WERI-Rb-1 (cell line): ENCODE data around the gene SDK2.

Experiments used
- DNase-seq: peaks from one replicate; pipeline ENCODE4 v3.0.0-alpha.2; 2020
- H3K27ac ChIP-seq: fragments of 250-450 bp; sonication (Bioruptor Pico); 2 replicates; pipeline ENCODE4 v1.5.1; 2020; ENCODE audit warnings: mild to moderate bottlenecking, moderate library complexity
- H3K27me3 ChIP-seq: fragments of 250-450 bp; sonication (Bioruptor Pico); 2 replicates; pipeline ENCODE4 v1.5.1; 2021; ENCODE audit warnings: mild to moderate bottlenecking, low read depth, moderate library complexity; ENCODE audit not compliant: insufficient read depth, severe bottlenecking
- H3K36me3 ChIP-seq: fragments of 250-450 bp; sonication (Bioruptor Pico); 2 replicates; pipeline ENCODE4 v1.5.1; 2020; ENCODE audit warnings: mild to moderate bottlenecking, moderate library complexity
- H3K4me3 ChIP-seq: 2 replicates; pipeline ENCODE4 v1.5.1; 2011; ENCODE audit warnings: low read depth, mild to moderate bottlenecking, control low read depth, low read length
- H3K9me3 ChIP-seq: fragments of 250-450 bp; sonication (Bioruptor Pico); 2 replicates; pipeline ENCODE4 v1.5.1; 2021; ENCODE audit warnings: mild to moderate bottlenecking, moderate library complexity; ENCODE audit not compliant: severe bottlenecking
- TF ChIP-seq, protein P1 (sequence below): IDR thresholded peaks from 2 replicates; pipeline ENCODE4 v1.5.1; 2011; ENCODE audit warnings: low read depth, mild to moderate bottlenecking, control low read depth, inconsistent platforms, low read length

Gene SDK2

DNA sequence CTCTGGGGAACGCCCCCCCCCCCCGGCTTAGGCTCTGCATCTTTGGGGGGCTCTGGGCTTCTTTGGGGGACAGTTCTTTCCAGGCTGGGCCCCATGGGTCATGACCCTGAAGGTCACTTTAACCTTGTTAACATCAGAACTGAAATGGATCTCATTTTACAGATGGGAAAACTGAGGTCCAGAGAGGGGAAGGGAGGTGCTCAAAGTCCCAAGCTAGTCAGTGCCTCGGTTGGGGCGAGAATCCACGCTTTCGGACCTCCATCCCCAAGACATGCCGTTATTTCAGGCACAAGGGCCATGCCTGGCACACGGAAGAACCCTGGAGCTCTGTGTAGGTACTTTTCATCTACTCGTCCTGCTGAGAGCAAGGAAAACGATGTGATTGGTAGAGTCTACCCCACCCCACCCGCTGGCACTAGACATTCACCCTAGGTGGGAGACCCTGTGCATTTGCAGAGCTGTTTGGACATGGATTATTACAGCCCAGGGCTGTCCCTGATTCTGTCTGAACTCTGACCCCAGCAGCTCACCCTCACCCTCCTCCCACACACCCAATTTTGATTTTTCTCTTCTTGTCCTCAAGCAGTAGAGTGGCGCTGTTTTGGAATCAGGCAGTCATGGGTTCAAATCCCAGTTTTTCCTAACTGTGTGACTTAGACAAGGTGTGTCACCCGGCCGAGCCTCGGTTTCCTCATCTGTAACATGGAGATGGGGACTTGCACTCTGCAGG lies 177.4 kb downstream of the SDK2 start:
- no peaks in the 10 kb centered on the region for H3K9me3 ChIP-seq
- no peak overlapping the region for H3K4me3 ChIP-seq
- H3K36me3 ChIP-seq: peaks cover 55% of the 10 kb centered on the region
- TF ChIP-seq, protein P1, sequence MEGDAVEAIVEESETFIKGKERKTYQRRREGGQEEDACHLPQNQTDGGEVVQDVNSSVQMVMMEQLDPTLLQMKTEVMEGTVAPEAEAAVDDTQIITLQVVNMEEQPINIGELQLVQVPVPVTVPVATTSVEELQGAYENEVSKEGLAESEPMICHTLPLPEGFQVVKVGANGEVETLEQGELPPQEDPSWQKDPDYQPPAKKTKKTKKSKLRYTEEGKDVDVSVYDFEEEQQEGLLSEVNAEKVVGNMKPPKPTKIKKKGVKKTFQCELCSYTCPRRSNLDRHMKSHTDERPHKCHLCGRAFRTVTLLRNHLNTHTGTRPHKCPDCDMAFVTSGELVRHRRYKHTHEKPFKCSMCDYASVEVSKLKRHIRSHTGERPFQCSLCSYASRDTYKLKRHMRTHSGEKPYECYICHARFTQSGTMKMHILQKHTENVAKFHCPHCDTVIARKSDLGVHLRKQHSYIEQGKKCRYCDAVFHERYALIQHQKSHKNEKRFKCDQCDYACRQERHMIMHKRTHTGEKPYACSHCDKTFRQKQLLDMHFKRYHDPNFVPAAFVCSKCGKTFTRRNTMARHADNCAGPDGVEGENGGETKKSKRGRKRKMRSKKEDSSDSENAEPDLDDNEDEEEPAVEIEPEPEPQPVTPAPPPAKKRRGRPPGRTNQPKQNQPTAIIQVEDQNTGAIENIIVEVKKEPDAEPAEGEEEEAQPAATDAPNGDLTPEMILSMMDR: no peak
- H3K27me3 ChIP-seq: no peaks in the 10 kb centered on the region
- H3K27ac ChIP-seq: no peak overlapping the region
- no peak for DNase-seq

DNA sequence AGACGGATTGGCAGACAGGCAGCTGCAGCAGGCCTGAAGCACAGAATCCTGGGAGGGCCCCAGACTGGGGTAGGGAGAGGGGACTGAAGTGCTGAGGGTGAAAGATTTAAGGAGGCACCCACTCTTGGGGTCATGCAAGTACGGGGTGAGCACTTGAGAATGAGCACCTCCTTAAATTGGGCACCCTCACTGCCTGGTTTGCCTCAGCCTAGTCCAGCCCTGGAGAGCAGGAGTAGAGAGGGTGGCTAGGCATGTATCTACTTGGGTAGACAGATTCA lies 178.4 kb downstream of the SDK2 start:
- H3K27me3 ChIP-seq: no peaks in the 10 kb centered on the region
- DNase-seq: no peak
- no peaks in the 10 kb centered on the region for H3K9me3 ChIP-seq
- TF ChIP-seq, protein P1: no peak
- peaks cover 48% of the 10 kb centered on the region for H3K36me3 ChIP-seq
- no peak overlapping the region for H3K27ac ChIP-seq
- H3K4me3 ChIP-seq: no peak overlapping the region

DNA sequence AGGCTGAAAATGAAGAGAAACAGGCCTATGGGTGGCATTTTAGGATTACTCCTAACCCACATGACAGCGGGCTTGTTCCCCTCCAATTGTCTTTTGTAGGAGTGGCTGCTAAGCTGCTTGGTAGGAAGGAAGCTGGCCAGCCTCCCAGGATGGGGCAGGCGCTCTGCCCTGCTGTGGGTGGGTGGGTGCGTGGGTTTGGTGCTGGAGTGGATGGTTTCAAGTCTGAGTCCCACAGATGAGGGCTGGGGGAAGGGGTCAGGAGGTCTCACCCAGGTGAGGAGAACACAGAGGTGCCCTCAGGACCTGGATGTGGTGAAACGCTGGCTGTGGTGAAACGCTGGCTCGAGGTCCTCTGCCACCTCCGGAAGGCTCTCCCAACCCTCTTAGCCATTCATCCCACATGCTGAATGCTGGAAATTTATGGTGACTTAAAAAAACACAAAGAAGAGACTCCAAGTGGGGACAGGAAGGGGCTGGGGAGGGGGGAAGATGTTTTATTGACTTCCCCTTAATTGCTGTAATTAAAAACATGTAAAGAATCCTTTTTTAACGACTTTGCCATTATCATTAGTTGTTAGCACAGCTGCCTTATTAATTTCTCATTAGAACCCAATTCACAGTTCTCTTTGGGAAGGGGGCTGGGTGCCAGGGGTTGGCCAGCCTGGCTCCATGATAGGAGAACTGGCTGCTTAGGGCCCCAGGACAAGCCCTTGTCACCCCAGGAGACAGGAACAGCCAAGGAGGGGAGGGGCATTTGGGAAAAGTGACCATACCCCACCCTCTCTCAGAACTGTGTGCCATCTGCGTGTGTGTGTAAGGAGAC lies 178.9 kb downstream of the SDK2 start:
- H3K9me3 ChIP-seq: no peaks in the 10 kb centered on the region
- DNase-seq: no peak
- H3K36me3 ChIP-seq: peaks cover 45% of the 10 kb centered on the region
- H3K27me3 ChIP-seq: no peaks in the 10 kb centered on the region
- TF ChIP-seq, protein P1: no peak
- H3K4me3 ChIP-seq: no peak overlapping the region
- no peak overlapping the region for H3K27ac ChIP-seq

DNA sequence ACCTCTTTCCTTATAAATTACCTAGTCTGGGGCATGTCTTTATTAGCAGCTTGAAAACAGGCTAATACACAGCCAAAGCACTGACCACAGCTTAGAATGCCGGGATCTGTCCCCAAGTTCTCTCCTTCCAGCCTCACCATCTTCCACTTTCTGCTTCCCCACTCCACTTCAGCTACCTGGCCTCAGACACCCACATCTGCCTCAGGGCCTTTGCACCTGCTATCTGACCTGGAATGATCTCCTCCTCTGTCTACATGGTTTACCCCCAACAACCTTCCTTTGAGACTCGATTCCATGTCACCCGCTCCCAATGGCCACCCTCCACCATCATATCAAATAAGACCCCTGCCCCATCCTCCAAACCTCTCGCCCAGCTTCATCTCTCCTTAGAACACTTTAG lies 179.8 kb downstream of the SDK2 start:
- Histone ChIP-seq H3K4me3 (no peak overlapping the region), H3K36me3 (peaks cover 41% of the 10 kb centered on the region), H3K9me3 (no peaks in the 10 kb centered on the region), H3K27me3 (no peaks in the 10 kb centered on the region), H3K27ac (no peak overlapping the region)
- TF ChIP-seq, protein P1: no peak
- DNase-seq: no peak

DNA sequence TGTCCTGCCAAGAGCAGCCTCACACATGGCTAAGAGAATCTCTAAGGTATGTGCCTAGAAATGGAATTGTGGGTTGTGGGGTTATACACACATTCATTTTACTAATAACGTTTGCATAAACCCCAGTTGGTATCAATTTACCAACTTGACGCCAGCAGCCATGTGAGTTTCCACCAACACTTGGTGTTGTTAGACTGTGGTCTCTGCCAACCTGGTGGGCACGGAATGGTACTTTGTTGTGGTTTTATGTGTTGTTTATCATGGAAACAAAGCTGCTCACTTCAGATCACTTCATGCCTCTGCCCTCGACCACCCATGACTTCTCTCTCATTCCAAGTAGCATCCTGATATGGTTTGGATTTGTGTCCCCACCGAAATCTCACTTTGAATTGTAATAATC lies 180.4 kb downstream of the SDK2 start:
- Histone ChIP-seq H3K4me3 (no peak overlapping the region), H3K9me3 (no peaks in the 10 kb centered on the region), H3K27ac (no peak overlapping the region), H3K27me3 (no peaks in the 10 kb centered on the region), H3K36me3 (peaks cover 35% of the 10 kb centered on the region)
- no peak for DNase-seq
- TF ChIP-seq, protein P1: no peak
